ENCODE measurements around the gene CTDP1.

The CTDP1 gene

DNA sequence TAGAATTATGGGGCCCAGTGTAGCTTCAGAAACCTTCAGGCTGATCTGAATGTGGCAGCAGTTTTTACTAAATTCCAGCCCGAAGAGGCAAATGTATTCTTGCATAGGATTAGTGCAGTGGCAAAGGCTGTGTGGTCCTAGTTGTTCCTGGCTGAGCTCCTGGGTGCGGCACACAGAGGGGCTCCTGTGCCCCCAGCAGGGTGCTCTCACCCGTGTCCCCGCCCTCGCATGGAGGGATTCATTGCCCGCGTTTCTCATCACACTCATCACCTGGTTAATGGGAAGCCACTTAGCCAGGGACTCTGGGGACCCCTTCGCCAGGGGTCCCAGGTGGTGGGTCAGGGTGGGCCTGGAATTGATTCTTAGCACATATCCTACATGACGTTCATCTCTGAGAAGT, 122.0 kb downstream of the CTDP1 start:
- H3K79me2 ChIP-seq (ENCODE audit: insufficient read depth, low read length): no peaks in the 10 kb centered on the region
- no peak overlapping the region for H3K4me2 ChIP-seq (ENCODE audit: low read length)
- H3K9me2 ChIP-seq (ENCODE audit: low read depth, low read length): no peaks in the 10 kb centered on the region
- H3K9ac ChIP-seq (ENCODE audit: low read length): no peak overlapping the region
- TF ChIP-seq, protein P1, sequence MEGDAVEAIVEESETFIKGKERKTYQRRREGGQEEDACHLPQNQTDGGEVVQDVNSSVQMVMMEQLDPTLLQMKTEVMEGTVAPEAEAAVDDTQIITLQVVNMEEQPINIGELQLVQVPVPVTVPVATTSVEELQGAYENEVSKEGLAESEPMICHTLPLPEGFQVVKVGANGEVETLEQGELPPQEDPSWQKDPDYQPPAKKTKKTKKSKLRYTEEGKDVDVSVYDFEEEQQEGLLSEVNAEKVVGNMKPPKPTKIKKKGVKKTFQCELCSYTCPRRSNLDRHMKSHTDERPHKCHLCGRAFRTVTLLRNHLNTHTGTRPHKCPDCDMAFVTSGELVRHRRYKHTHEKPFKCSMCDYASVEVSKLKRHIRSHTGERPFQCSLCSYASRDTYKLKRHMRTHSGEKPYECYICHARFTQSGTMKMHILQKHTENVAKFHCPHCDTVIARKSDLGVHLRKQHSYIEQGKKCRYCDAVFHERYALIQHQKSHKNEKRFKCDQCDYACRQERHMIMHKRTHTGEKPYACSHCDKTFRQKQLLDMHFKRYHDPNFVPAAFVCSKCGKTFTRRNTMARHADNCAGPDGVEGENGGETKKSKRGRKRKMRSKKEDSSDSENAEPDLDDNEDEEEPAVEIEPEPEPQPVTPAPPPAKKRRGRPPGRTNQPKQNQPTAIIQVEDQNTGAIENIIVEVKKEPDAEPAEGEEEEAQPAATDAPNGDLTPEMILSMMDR (IDR thresholded peaks at IDR 0.05; ENCODE audit: low read length): no peak
- no peak for TF ChIP-seq EZH2 (IDR thresholded peaks at IDR 0.05; ENCODE audit: borderline replicate concordance, low read length)
- no peaks in the 10 kb centered on the region for H3K36me3 ChIP-seq (ENCODE audit: insufficient read depth, low read length)
- H3K4me3 ChIP-seq (ENCODE audit: low read depth, low read length, poor library complexity, severe bottlenecking): no peak overlapping the region
- H2AFZ ChIP-seq (ENCODE audit: low read length): no peak overlapping the region
- no peaks in the 10 kb centered on the region for H3F3A ChIP-seq (ENCODE audit: insufficient read depth, low read length)
- H4K20me1 ChIP-seq (ENCODE audit: insufficient read depth, low read length): no peaks in the 10 kb centered on the region
- H3K4me1 ChIP-seq (ENCODE audit: insufficient read depth, low read length, severe bottlenecking): peaks cover 28% of the 10 kb centered on the region
- no peak overlapping the region for H3K27ac ChIP-seq (ENCODE audit: low read depth, low read length, poor library complexity, severe bottlenecking)
- H3K9me3 ChIP-seq (ENCODE audit: low read length): no peaks in the 10 kb centered on the region
- H3K27me3 ChIP-seq (ENCODE audit: insufficient read depth, low read length): peaks cover 6% of the 10 kb centered on the region

DNA sequence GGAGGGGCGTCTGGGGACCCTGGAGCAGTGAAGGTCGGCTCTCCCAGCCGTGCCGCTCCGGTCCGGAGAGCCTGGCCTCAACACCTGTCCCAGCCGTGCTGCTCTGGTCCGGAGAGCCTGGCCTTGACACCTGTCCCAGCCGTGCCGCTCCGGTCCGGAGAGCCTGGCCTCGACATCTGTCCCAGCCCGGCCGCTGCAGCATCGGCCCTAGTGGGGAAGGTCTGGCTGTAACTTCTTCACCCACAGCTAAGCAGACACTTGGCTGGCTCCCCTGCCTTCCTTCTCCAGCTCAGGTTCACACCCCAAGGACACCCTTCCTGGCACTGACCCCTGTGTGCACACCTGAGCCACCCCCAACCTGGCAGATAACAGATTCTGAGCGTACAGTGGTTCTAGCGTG, 122.7 kb downstream of the CTDP1 start:
- no peak for TF ChIP-seq EZH2 (IDR thresholded peaks at IDR 0.05; ENCODE audit: borderline replicate concordance, low read length)
- TF ChIP-seq, protein P1 (IDR thresholded peaks at IDR 0.05; ENCODE audit: low read length): no peak
- Histone ChIP-seq H3K9ac (ENCODE audit: low read length) (no peak overlapping the region), H3K27me3 (ENCODE audit: insufficient read depth, low read length) (peaks cover 6% of the 10 kb centered on the region), H3K9me2 (ENCODE audit: low read depth, low read length) (no peaks in the 10 kb centered on the region), H3K4me2 (ENCODE audit: low read length) (no peak overlapping the region), H3F3A (ENCODE audit: insufficient read depth, low read length) (no peaks in the 10 kb centered on the region), H3K36me3 (ENCODE audit: insufficient read depth, low read length) (no peaks in the 10 kb centered on the region), H3K27ac (ENCODE audit: low read depth, low read length, poor library complexity, severe bottlenecking) (no peak overlapping the region), H3K9me3 (ENCODE audit: low read length) (no peaks in the 10 kb centered on the region), H3K79me2 (ENCODE audit: insufficient read depth, low read length) (no peaks in the 10 kb centered on the region), H3K4me3 (ENCODE audit: low read depth, low read length, poor library complexity, severe bottlenecking) (no peak overlapping the region), H2AFZ (ENCODE audit: low read length) (no peak overlapping the region), H4K20me1 (ENCODE audit: insufficient read depth, low read length) (no peaks in the 10 kb centered on the region), H3K4me1 (ENCODE audit: insufficient read depth, low read length, severe bottlenecking) (peaks cover 28% of the 10 kb centered on the region)

DNA sequence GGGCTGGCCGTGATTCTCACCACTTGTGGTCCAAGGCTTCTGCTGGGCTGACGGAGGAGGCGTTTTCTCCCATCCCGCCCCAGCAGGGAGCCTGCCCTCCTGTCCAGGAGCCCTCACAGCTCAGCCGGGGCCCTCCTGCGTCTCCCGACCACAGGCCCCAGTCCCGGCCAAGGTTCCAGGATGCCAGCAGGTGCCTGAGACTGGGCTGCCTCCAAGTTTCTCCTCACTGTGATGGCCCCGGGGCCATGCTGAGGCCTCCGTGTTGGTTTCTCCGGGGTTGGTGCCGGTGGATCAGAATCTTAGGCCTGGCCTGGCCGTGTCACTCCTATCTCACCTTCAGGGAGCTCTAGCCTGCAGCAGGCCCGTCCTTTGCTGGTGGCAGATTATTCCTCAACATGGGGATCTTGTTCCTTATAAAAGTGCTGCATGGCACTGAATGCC, 124.0 kb downstream of the CTDP1 start:
- Histone ChIP-seq H3K79me2 (ENCODE audit: insufficient read depth, low read length) (no peaks in the 10 kb centered on the region), H3K9me3 (ENCODE audit: low read length) (no peaks in the 10 kb centered on the region), H3K9ac (ENCODE audit: low read length) (no peak overlapping the region), H3F3A (ENCODE audit: insufficient read depth, low read length) (no peaks in the 10 kb centered on the region), H2AFZ (ENCODE audit: low read length) (no peak overlapping the region), H3K27ac (ENCODE audit: low read depth, low read length, poor library complexity, severe bottlenecking) (no peak overlapping the region), H3K4me2 (ENCODE audit: low read length) (no peak overlapping the region), H3K27me3 (ENCODE audit: insufficient read depth, low read length) (peaks cover 6% of the 10 kb centered on the region), H4K20me1 (ENCODE audit: insufficient read depth, low read length) (no peaks in the 10 kb centered on the region), H3K9me2 (ENCODE audit: low read depth, low read length) (no peaks in the 10 kb centered on the region), H3K36me3 (ENCODE audit: insufficient read depth, low read length) (no peaks in the 10 kb centered on the region), H3K4me3 (ENCODE audit: low read depth, low read length, poor library complexity, severe bottlenecking) (no peak overlapping the region), H3K4me1 (ENCODE audit: insufficient read depth, low read length, severe bottlenecking) (peaks cover 28% of the 10 kb centered on the region)
- TF ChIP-seq, protein P1 (IDR thresholded peaks at IDR 0.05; ENCODE audit: low read length): no peak
- no peak for TF ChIP-seq EZH2 (IDR thresholded peaks at IDR 0.05; ENCODE audit: borderline replicate concordance, low read length)

Measured in OCI-LY1 (cell line).